ENCODE data around the gene MAML3.

The MAML3 gene

GRCh38 chr4:139861471-139861870, 292.5 kb downstream of the MAML3 start:
- no peak overlapping the region for H3K27ac Mint-ChIP-seq

GRCh38 chr4:139860435-139861024, 293.5 kb downstream of the MAML3 start:
- Mint-ChIP-seq H3K4me3 (no peak overlapping the region), H3K4me1 (ENCODE audit: low read depth) (peaks cover 28% of the 10 kb centered on the region), H3K36me3 (ENCODE audit: low read depth) (peaks cover 3% of the 10 kb centered on the region), H3K27ac (no peak overlapping the region), H3K9me3 (no peaks in the 10 kb centered on the region), H3K27me3 (ENCODE audit: low read depth) (peaks cover 25% of the 10 kb centered on the region)

More at GRCh38 chr4:139861471-139861870, 292.5 kb downstream of the MAML3 start:
- no peaks in the 10 kb centered on the region for H3K9me3 Mint-ChIP-seq
- peaks cover 18% of the 10 kb centered on the region for H3K27me3 Mint-ChIP-seq (ENCODE audit: low read depth)
- H3K4me1 Mint-ChIP-seq (ENCODE audit: low read depth): peaks cover 22% of the 10 kb centered on the region
- H3K36me3 Mint-ChIP-seq (ENCODE audit: low read depth): peaks cover 3% of the 10 kb centered on the region
- no peak overlapping the region for H3K4me3 Mint-ChIP-seq

- no peak overlapping the region for H3K27ac Mint-ChIP-seq
- no peaks in the 10 kb centered on the region for H3K9me3 Mint-ChIP-seq
- H3K36me3 Mint-ChIP-seq (ENCODE audit: low read depth): peaks cover 3% of the 10 kb centered on the region
- peaks cover 28% of the 10 kb centered on the region for H3K4me1 Mint-ChIP-seq (ENCODE audit: low read depth)
- H3K27me3 Mint-ChIP-seq (ENCODE audit: low read depth): peaks cover 25% of the 10 kb centered on the region
- H3K4me3 Mint-ChIP-seq: no peak overlapping the region
Observed at GRCh38 chr4:139859876-139860275, 294.1 kb downstream of the MAML3 start.

- peaks cover 25% of the 10 kb centered on the region for H3K27me3 Mint-ChIP-seq (ENCODE audit: low read depth)
- no peaks in the 10 kb centered on the region for H3K9me3 Mint-ChIP-seq
- peaks cover 3% of the 10 kb centered on the region for H3K36me3 Mint-ChIP-seq (ENCODE audit: low read depth)
- peaks cover 28% of the 10 kb centered on the region for H3K4me1 Mint-ChIP-seq (ENCODE audit: low read depth)
- no peak overlapping the region for H3K27ac Mint-ChIP-seq
- H3K4me3 Mint-ChIP-seq: no peak overlapping the region
Observed at GRCh38 chr4:139858436-139859205, 295.4 kb downstream of the MAML3 start.

GRCh38 chr4:139857977-139858376, 296.0 kb downstream of the MAML3 start:
- Mint-ChIP-seq H3K4me3 (no peak overlapping the region), H3K36me3 (ENCODE audit: low read depth) (peaks cover 3% of the 10 kb centered on the region), H3K27me3 (ENCODE audit: low read depth) (peaks cover 25% of the 10 kb centered on the region), H3K9me3 (no peaks in the 10 kb centered on the region), H3K27ac (no peak overlapping the region), H3K4me1 (ENCODE audit: low read depth) (peaks cover 28% of the 10 kb centered on the region)

GRCh38 chr4:139857021-139857420, 297.0 kb downstream of the MAML3 start:
- peak overlapping the region; percentile 34 for H3K27ac Mint-ChIP-seq
- peaks cover 28% of the 10 kb centered on the region for H3K4me1 Mint-ChIP-seq (ENCODE audit: low read depth)
- peaks cover 3% of the 10 kb centered on the region for H3K36me3 Mint-ChIP-seq (ENCODE audit: low read depth)
- H3K9me3 Mint-ChIP-seq: no peaks in the 10 kb centered on the region
- H3K27me3 Mint-ChIP-seq (ENCODE audit: low read depth): peaks cover 21% of the 10 kb centered on the region
- no peak overlapping the region for H3K4me3 Mint-ChIP-seq

GRCh38 chr4:139854668-139855403, 299.1 kb downstream of the MAML3 start:
- Mint-ChIP-seq H3K4me3 (no peak overlapping the region), H3K27me3 (ENCODE audit: low read depth) (peaks cover 18% of the 10 kb centered on the region), H3K9me3 (no peaks in the 10 kb centered on the region), H3K27ac (no peak overlapping the region), H3K36me3 (ENCODE audit: low read depth) (no peaks in the 10 kb centered on the region), H3K4me1 (ENCODE audit: low read depth) (peaks cover 28% of the 10 kb centered on the region)

- Mint-ChIP-seq H3K9me3 (no peaks in the 10 kb centered on the region), H3K36me3 (ENCODE audit: low read depth) (no peaks in the 10 kb centered on the region), H3K27ac (no peak overlapping the region), H3K27me3 (ENCODE audit: low read depth) (peaks cover 23% of the 10 kb centered on the region), H3K4me3 (no peak overlapping the region), H3K4me1 (ENCODE audit: low read depth) (peaks cover 21% of the 10 kb centered on the region)
Observed at GRCh38 chr4:139853309-139853708, 300.7 kb downstream of the MAML3 start.

GRCh38 chr4:139852612-139853269, 301.2 kb downstream of the MAML3 start:
- H3K27ac Mint-ChIP-seq: no peak overlapping the region
- H3K4me3 Mint-ChIP-seq: no peak overlapping the region
- peaks cover 17% of the 10 kb centered on the region for H3K4me1 Mint-ChIP-seq (ENCODE audit: low read depth)
- H3K27me3 Mint-ChIP-seq (ENCODE audit: low read depth): peaks cover 25% of the 10 kb centered on the region
- H3K9me3 Mint-ChIP-seq: no peaks in the 10 kb centered on the region
- H3K36me3 Mint-ChIP-seq (ENCODE audit: low read depth): no peaks in the 10 kb centered on the region

- peaks cover 29% of the 10 kb centered on the region for H3K27me3 Mint-ChIP-seq (ENCODE audit: low read depth)
- no peak overlapping the region for H3K27ac Mint-ChIP-seq
- H3K4me1 Mint-ChIP-seq (ENCODE audit: low read depth): peaks cover 7% of the 10 kb centered on the region
- no peak overlapping the region for H3K4me3 Mint-ChIP-seq
- no peaks in the 10 kb centered on the region for H3K36me3 Mint-ChIP-seq (ENCODE audit: low read depth)
- no peaks in the 10 kb centered on the region for H3K9me3 Mint-ChIP-seq
Observed at GRCh38 chr4:139851639-139852038, 302.3 kb downstream of the MAML3 start.

GRCh38 chr4:139851133-139851532, 302.9 kb downstream of the MAML3 start:
- Mint-ChIP-seq H3K4me3 (no peak overlapping the region), H3K9me3 (no peaks in the 10 kb centered on the region), H3K27ac (no peak overlapping the region), H3K4me1 (ENCODE audit: low read depth) (peaks cover 4% of the 10 kb centered on the region), H3K36me3 (ENCODE audit: low read depth) (no peaks in the 10 kb centered on the region), H3K27me3 (ENCODE audit: low read depth) (peaks cover 29% of the 10 kb centered on the region)

GRCh38 chr4:139849219-139849618, 304.8 kb downstream of the MAML3 start:
- Mint-ChIP-seq H3K9me3 (no peaks in the 10 kb centered on the region), H3K4me3 (no peak overlapping the region), H3K27ac (no peak overlapping the region), H3K36me3 (ENCODE audit: low read depth) (no peaks in the 10 kb centered on the region), H3K27me3 (ENCODE audit: low read depth) (peaks cover 33% of the 10 kb centered on the region), H3K4me1 (ENCODE audit: low read depth) (peaks cover 3% of the 10 kb centered on the region)

GRCh38 chr4:139848028-139848427, 306.0 kb downstream of the MAML3 start:
- Mint-ChIP-seq H3K36me3 (ENCODE audit: low read depth) (no peaks in the 10 kb centered on the region), H3K27me3 (ENCODE audit: low read depth) (peaks cover 33% of the 10 kb centered on the region), H3K4me3 (no peak overlapping the region), H3K27ac (no peak overlapping the region), H3K9me3 (no peaks in the 10 kb centered on the region), H3K4me1 (ENCODE audit: low read depth) (peaks cover 3% of the 10 kb centered on the region)

GRCh38 chr4:139847602-139848001, 306.4 kb downstream of the MAML3 start:
- no peaks in the 10 kb centered on the region for H3K9me3 Mint-ChIP-seq
- peaks cover 33% of the 10 kb centered on the region for H3K27me3 Mint-ChIP-seq (ENCODE audit: low read depth)
- H3K36me3 Mint-ChIP-seq (ENCODE audit: low read depth): no peaks in the 10 kb centered on the region
- no peak overlapping the region for H3K27ac Mint-ChIP-seq
- no peak overlapping the region for H3K4me3 Mint-ChIP-seq
- peaks cover 3% of the 10 kb centered on the region for H3K4me1 Mint-ChIP-seq (ENCODE audit: low read depth)
